Measurements from ENCODE around the gene SRC. TPM values are rescaled to one million over a fixed set of nuclear protein-coding genes. Genes with fewer than 3 reads are reported as not detected.

The SRC gene
- total and polyA plus RNA-seq, 2 experiments from 2014 or later: 26.2 to 34.3 TPM

GRCh38 chr20:37431786-37432185 is 85.8 kb downstream of the SRC start:
- TF ChIP-seq, protein P1, sequence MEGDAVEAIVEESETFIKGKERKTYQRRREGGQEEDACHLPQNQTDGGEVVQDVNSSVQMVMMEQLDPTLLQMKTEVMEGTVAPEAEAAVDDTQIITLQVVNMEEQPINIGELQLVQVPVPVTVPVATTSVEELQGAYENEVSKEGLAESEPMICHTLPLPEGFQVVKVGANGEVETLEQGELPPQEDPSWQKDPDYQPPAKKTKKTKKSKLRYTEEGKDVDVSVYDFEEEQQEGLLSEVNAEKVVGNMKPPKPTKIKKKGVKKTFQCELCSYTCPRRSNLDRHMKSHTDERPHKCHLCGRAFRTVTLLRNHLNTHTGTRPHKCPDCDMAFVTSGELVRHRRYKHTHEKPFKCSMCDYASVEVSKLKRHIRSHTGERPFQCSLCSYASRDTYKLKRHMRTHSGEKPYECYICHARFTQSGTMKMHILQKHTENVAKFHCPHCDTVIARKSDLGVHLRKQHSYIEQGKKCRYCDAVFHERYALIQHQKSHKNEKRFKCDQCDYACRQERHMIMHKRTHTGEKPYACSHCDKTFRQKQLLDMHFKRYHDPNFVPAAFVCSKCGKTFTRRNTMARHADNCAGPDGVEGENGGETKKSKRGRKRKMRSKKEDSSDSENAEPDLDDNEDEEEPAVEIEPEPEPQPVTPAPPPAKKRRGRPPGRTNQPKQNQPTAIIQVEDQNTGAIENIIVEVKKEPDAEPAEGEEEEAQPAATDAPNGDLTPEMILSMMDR (IDR thresholded peaks at IDR 0.05; ENCODE audit: low read depth, low read length): no peak
- Histone ChIP-seq H3K27ac (no peak overlapping the region), H3K4me3 (no peak overlapping the region), H3K27me3 (peaks cover 14% of the 10 kb centered on the region), H3K4me1 (ENCODE audit: low read depth) (no peaks in the 10 kb centered on the region), H3K9me3 (ENCODE audit: low read depth) (no peaks in the 10 kb centered on the region), H3K36me3 (no peaks in the 10 kb centered on the region)
- no peak for DNase-seq (ENCODE audit: low read depth in 1 of 2, low spot score in 1 of 2)

DNA sequence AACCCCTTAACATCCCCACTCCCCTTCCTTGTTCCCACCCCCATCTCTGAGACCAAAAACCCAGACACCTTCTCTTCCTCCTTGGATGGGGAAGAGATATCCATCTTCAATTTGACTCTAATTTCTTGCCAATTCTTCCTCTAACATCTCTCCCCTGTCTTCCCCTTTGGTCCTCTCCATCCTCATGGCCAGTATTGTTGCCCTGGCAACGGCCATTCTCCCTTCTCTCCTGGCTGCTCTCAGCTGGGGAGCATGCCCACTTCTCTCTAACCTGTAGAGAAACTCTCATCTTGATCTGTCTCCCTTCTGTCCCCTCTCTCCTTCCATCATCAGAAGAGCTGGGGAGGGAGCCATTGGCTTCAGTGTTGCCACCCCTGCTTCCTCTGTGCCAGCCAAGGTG is 86.7 kb downstream of the SRC start:
- Histone ChIP-seq H3K4me3 (no peak overlapping the region), H3K9me3 (ENCODE audit: low read depth) (no peaks in the 10 kb centered on the region), H3K27me3 (peaks cover 14% of the 10 kb centered on the region), H3K4me1 (ENCODE audit: low read depth) (no peaks in the 10 kb centered on the region), H3K36me3 (no peaks in the 10 kb centered on the region), H3K27ac (no peak overlapping the region)
- no peak for DNase-seq (ENCODE audit: low read depth in 1 of 2, low spot score in 1 of 2)
- TF ChIP-seq, protein P1 (IDR thresholded peaks at IDR 0.05; ENCODE audit: low read depth, low read length): no peak

DNA sequence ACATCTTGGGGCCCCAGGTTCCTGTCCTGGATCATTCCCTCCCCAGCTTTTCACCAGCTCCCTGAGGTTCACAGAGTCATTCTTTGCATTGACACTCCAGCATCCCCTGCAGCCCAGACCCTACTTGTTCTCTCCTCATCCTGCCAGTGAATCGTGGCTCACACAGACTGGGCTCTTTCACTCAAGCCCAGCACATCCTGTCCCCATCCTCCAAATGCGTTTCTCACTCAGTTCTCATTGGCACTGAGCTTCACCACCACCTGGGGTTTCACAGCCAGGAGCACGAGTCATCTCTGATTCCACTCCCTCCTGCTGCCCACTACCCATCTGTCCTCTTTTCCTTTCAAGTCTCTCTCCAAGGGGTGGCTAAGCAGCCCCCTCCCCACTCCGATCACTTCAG is 89.7 kb downstream of the SRC start:
- DNase-seq (ENCODE audit: low read depth in 1 of 2, low spot score in 1 of 2): no peak
- no peaks in the 10 kb centered on the region for H3K4me1 ChIP-seq (ENCODE audit: low read depth)
- H3K4me3 ChIP-seq: no peak overlapping the region
- no peak overlapping the region for H3K27ac ChIP-seq
- TF ChIP-seq, protein P1 (IDR thresholded peaks at IDR 0.05; ENCODE audit: low read depth, low read length): no peak
- peaks cover 9% of the 10 kb centered on the region for H3K27me3 ChIP-seq
- H3K9me3 ChIP-seq (ENCODE audit: low read depth): no peaks in the 10 kb centered on the region
- no peaks in the 10 kb centered on the region for H3K36me3 ChIP-seq

- H3K27ac ChIP-seq: no peak overlapping the region
- peaks cover 9% of the 10 kb centered on the region for H3K27me3 ChIP-seq
- TF ChIP-seq, protein P1 (IDR thresholded peaks at IDR 0.05; ENCODE audit: low read depth, low read length): no peak
- no peaks in the 10 kb centered on the region for H3K9me3 ChIP-seq (ENCODE audit: low read depth)
- H3K4me3 ChIP-seq: no peak overlapping the region
- no peaks in the 10 kb centered on the region for H3K36me3 ChIP-seq
- H3K4me1 ChIP-seq (ENCODE audit: low read depth): no peaks in the 10 kb centered on the region
- DNase-seq (ENCODE audit: low read depth in 1 of 2, low spot score in 1 of 2): no peak
Measured at GRCh38 chr20:37436527-37437186, 90.7 kb downstream of the SRC start.

DNA sequence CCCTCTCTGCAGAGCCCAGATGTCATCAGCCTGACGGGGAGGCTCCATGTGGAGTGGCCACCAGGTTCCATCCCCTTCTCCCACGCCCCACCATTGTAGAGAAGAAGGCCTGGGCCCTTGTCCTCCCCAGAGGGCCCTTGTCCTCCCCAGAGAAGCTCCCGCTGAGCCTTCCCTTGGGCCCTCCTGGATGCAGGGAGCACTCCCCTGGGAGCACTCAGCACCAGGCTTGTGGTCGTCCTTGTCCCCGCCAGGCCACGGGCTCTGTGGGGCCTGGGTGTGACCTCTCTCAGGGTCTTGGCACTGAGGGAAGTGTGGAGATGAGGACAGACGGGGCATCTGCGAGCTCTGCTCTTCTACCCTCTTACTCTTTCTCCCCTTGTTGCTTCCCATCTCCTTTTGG is 91.7 kb downstream of the SRC start:
- no peak overlapping the region for H3K27ac ChIP-seq
- no peak overlapping the region for H3K4me3 ChIP-seq
- H3K9me3 ChIP-seq (ENCODE audit: low read depth): no peaks in the 10 kb centered on the region
- DNase-seq (ENCODE audit: low read depth in 1 of 2, low spot score in 1 of 2): no peak
- TF ChIP-seq, protein P1 (IDR thresholded peaks at IDR 0.05; ENCODE audit: low read depth, low read length): no peak
- H3K4me1 ChIP-seq (ENCODE audit: low read depth): no peaks in the 10 kb centered on the region
- H3K36me3 ChIP-seq: no peaks in the 10 kb centered on the region
- H3K27me3 ChIP-seq: peaks cover 6% of the 10 kb centered on the region
